ENCODE measurements around the gene CD24. TPM values are rescaled to one million over a fixed set of nuclear protein-coding genes. Genes with fewer than 3 reads are reported as not detected.

CD24 gene, protein sequence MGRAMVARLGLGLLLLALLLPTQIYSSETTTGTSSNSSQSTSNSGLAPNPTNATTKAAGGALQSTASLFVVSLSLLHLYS
- total RNA-seq (2021): 1,507 and 1,551 TPM in 2 replicates
- long read RNA-seq, transcript CD24-202 (3 exons, 802 nt): minor isoform, 61 of 6,884 reads
- long read RNA-seq, transcript CD24-201 (2 exons, 2,180 nt): major isoform, 6,344 of 6,884 reads
- long read RNA-seq, transcript CD24-203 (2 exons, 1,026 nt): minor isoform, 28 of 6,884 reads
- long read RNA-seq, transcript CD24-204 (3 exons, 2,513 nt): minor isoform, 233 of 6,884 reads
- long read RNA-seq, partial matches to known transcripts: 181 of 6,884 reads
- long read RNA-seq, other reads (novel, unspliced or antisense): 28 of 6,884 reads

DNA sequence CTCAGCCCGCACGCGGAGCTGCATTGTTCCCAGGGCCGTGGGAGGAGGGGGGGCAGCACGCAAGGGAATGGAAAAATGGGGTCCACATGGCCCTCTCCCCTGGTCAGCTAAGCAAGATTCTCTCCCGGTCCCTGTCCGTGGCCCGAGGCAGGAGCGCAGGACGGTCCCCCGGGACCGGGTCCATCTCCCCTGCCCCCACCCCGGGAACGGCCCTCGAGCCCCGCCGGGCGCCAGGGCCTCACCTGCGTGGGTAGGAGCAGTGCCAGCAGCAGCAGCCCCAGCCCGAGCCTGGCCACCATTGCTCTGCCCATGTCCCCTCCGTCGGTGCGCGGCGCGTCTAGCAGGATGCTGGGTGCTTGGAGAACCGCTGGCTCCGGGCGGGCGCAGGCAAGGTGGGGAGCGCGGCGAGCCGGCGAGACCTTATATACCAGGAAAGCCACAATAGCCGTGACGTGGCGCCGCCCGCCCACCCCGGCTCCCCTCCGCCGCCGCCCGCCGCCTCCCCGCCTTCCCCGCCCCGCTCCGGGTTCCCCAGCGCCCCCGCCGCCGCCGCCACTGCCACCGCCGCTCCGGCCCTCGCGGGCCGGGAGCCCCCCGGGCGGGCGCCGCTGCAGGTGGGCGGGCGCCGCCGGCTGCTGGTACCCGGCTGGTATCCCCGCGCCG, at the start of gene CD24:
Gene CD24 (minus strand): TSS at position 394 of the 663 bp plus-strand sequence. CDS start 83 bp downstream, at position 311.
- H2BK5ac ChIP-seq (ENCODE audit: insufficient read length, low read length): peak within 1 kb of the TSS; percentile 76
- H3K4me2 ChIP-seq (ENCODE audit: insufficient read depth, insufficient read length, low read length): peak within 1 kb of the TSS; percentile 95
- H2AFZ ChIP-seq (ENCODE audit: low read length): no peak within 1 kb of the TSS
- H3K27ac ChIP-seq (ENCODE audit: insufficient read length, low read depth, low read length): peak within 1 kb of the TSS; percentile 81
- H4K20me1 ChIP-seq (ENCODE audit: control insufficient read depth, insufficient read depth, insufficient read length): no peaks in the 10 kb centered on the region
- H3K36me3 Mint-ChIP-seq (ENCODE audit: insufficient read depth in 1 of 3, low read depth in 3 of 3): peaks cover 34 to 44% (median 42%) of the 10 kb centered on the region in 3 experiments
- TF ChIP-seq, protein P1, sequence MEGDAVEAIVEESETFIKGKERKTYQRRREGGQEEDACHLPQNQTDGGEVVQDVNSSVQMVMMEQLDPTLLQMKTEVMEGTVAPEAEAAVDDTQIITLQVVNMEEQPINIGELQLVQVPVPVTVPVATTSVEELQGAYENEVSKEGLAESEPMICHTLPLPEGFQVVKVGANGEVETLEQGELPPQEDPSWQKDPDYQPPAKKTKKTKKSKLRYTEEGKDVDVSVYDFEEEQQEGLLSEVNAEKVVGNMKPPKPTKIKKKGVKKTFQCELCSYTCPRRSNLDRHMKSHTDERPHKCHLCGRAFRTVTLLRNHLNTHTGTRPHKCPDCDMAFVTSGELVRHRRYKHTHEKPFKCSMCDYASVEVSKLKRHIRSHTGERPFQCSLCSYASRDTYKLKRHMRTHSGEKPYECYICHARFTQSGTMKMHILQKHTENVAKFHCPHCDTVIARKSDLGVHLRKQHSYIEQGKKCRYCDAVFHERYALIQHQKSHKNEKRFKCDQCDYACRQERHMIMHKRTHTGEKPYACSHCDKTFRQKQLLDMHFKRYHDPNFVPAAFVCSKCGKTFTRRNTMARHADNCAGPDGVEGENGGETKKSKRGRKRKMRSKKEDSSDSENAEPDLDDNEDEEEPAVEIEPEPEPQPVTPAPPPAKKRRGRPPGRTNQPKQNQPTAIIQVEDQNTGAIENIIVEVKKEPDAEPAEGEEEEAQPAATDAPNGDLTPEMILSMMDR (conservative IDR thresholded peaks at IDR 0.05): no peak
- DNase-seq: peak; percentile 76
- H2BK20ac ChIP-seq (ENCODE audit: low read depth, low read length, poor library complexity, severe bottlenecking): no peak within 1 kb of the TSS
- peak within 1 kb of the TSS; percentile 95 for H2BK120ac ChIP-seq (ENCODE audit: low read depth, low read length, poor library complexity, severe bottlenecking)
- H3K4me1 Mint-ChIP-seq: peaks cover 18 to 34% of the 10 kb centered on the region in 2 experiments
- H3K4ac ChIP-seq (ENCODE audit: low read depth, low read length): peak within 1 kb of the TSS; percentile 35; the same call in 1 of the 2 replicates
- H3T11ph ChIP-seq (ENCODE audit: low read length): no peak within 1 kb of the TSS
- no peak within 1 kb of the TSS for H2BK15ac ChIP-seq (ENCODE audit: low read depth, low read length)
- H3K4me3 Mint-ChIP-seq: peak within 1 kb of the TSS; percentile 96 to 99
- peak within 1 kb of the TSS; percentile 99 for H3K14ac ChIP-seq (ENCODE audit: insufficient read depth, low read length)
- H4K8ac ChIP-seq (replicated peaks; ENCODE audit: insufficient read length, low read depth, low read length): no peak within 1 kb of the TSS
- H3K9ac ChIP-seq (ENCODE audit: extremely low read depth, insufficient read length, low read length): peak within 1 kb of the TSS; percentile 98
- H3K27me3 ChIP-seq (ENCODE audit: insufficient read depth, low read length): no peaks in the 10 kb centered on the region
- no peak within 1 kb of the TSS for H3K56ac ChIP-seq (ENCODE audit: insufficient read length, low read depth, low read length)
- H3K27me3 Mint-ChIP-seq (ENCODE audit: low read depth): no peaks in the 10 kb centered on the region; the same call in 1 of the 2 replicates
- no peaks in the 10 kb centered on the region for H3K23me2 ChIP-seq (ENCODE audit: insufficient read length, low read depth, low read length, poor library complexity, severe bottlenecking)
- H3K79me2 ChIP-seq (ENCODE audit: insufficient read depth, low read length): peaks cover 31% of the 10 kb centered on the region; the same call in 1 of the 2 replicates
- no peak within 1 kb of the TSS for H4K5ac ChIP-seq (ENCODE audit: insufficient read length, low read depth, low read length)
- no peaks in the 10 kb centered on the region for H3K79me1 ChIP-seq (ENCODE audit: insufficient read depth, low read depth, low read length, poor library complexity, severe bottlenecking)
- peak within 1 kb of the TSS; percentile 86 to 98 (median 97) for H3K27ac Mint-ChIP-seq
- H3K4me1 ChIP-seq (ENCODE audit: insufficient read depth, low read length): no peaks in the 10 kb centered on the region
- H2BK12ac ChIP-seq (ENCODE audit: insufficient read length, low read depth, low read length): no peak within 1 kb of the TSS
- peak within 1 kb of the TSS; percentile 96 for H3K18ac ChIP-seq (ENCODE audit: insufficient read length, low read depth, low read length)
- H3K23ac ChIP-seq (ENCODE audit: insufficient read length, low read depth, low read length): no peak within 1 kb of the TSS
- no peak within 1 kb of the TSS for H2AK5ac ChIP-seq (ENCODE audit: insufficient read length, low read length)
- peak within 1 kb of the TSS; percentile 42 for H4K91ac ChIP-seq (ENCODE audit: insufficient read length, low read depth, low read length)
- WGBS (ENCODE audit: extremely low coverage, insufficient read length, low lambda C conversion rate): no CpG with 5 or more reads among the region's 73 CpGs
- H3K9me3 Mint-ChIP-seq: peaks cover 5 to 13% of the 10 kb centered on the region in 2 experiments; a peak in 4 of 5 replicates
- no peaks in the 10 kb centered on the region for H3K9me3 ChIP-seq (ENCODE audit: control insufficient read depth, low read depth, low read length)

Measured in H9 (cell line).